Peyer's patch (tissue), 4 donors: ENCODE data around the gene ZNF470. TPM values are rescaled to one million over a fixed set of nuclear protein-coding genes. Genes with fewer than 3 reads are reported as not detected.

Source experiments
- DNase-seq, 3 donors: peaks; one replicate each; pipeline ENCODE4 v3.0.0-alpha.2; 2017 to 2019
- H3K27ac ChIP-seq, 4 donors: fragments of 200-600 bp; sonication (generic); one replicate each; pipeline ENCODE4 v1.5.1; 2016 to 2019
- H3K27me3 ChIP-seq, 2 donors: fragments of 200-600 bp; sonication (generic); one replicate each; pipeline ENCODE4 v1.5.1; 2019
- H3K36me3 ChIP-seq, 3 donors: fragments of 200-600 bp; sonication (generic); one replicate each; pipeline ENCODE4 v1.5.1; 2016 to 2019
- H3K4me1 ChIP-seq, 4 donors: fragments of 200-600 bp; sonication (generic); one replicate each; pipeline ENCODE4 v1.5.1; 2016 to 2019
- H3K4me3 ChIP-seq, 4 donors: fragments of 200-600 bp; sonication (generic); 1 replicate in 3 of 4; 2 replicates in 1 of 4; pipeline ENCODE4 v1.5.1; 2016 to 2019; ENCODE audit warnings: mild to moderate bottlenecking in 1 of 4
- H3K9me3 ChIP-seq, 4 donors: fragments of 200-600 bp; sonication (generic); one replicate each; pipeline ENCODE4 v1.5.1; 2016 to 2019; ENCODE audit warnings: mild to moderate bottlenecking in 1 of 4
- CTCF ChIP-seq, 6 experiments: fragments of 450-650 bp in 4 of 6; fragments of 200-600 bp in 2 of 6; sonication (generic) in 1 of 6; IDR thresholded peaks; one replicate each; pipeline ENCODE4 v1.5.1; 2017 to 2019; ENCODE audit warnings: antibody characterized with exemption in 6 of 6, mild to moderate bottlenecking in 3 of 6, moderate library complexity in 1 of 6
- POLR2A ChIP-seq, 2 donors: fragments of 450-650 bp; IDR thresholded peaks; one replicate each; pipeline ENCODE4 v1.5.1; 2017; ENCODE audit warnings: antibody characterized with exemption in 2 of 2, mild to moderate bottlenecking in 2 of 2, moderate library complexity in 2 of 2
- total RNA-seq, 4 donors: library from RNA; depleted of rRNA; stranded (reverse); fragments of >200 nt; gene quantifications; one replicate each; pipeline ENCODE4 v1.1.0, GENCODE V29; 2016

The ZNF470 gene
- total RNA-seq, 4 donors from 2014 or later = 0.53 to 7.4 (median 3.0) TPM

GRCh38 chr19:56572589-56572988, 5.3 kb downstream of the ZNF470 start:
- Histone ChIP-seq H3K27me3 (no peaks in the 10 kb centered on the region), H3K9me3 (peaks cover 0 to 88% (median 30%) of the 10 kb centered on the region in 4 donors), H3K4me1 (peaks cover 0 to 6% (median 0%) of the 10 kb centered on the region in 4 donors), H3K27ac (no peak overlapping the region), H3K4me3 (no peak overlapping the region), H3K36me3 (peaks cover 0 to 80% (median 0%) of the 10 kb centered on the region in 3 donors)
- TF ChIP-seq CTCF (IDR thresholded peaks at IDR 0.05) = no peak
- no peak for TF ChIP-seq POLR2A (IDR thresholded peaks at IDR 0.05)
- no peak for DNase-seq

GRCh38 chr19:56573914-56574313, 6.6 kb downstream of the ZNF470 start:
- no peaks in the 10 kb centered on the region for H3K4me1 ChIP-seq
- H3K27ac ChIP-seq = no peak overlapping the region
- peaks cover 0 to 92% (median 38%) of the 10 kb centered on the region in 4 donors for H3K9me3 ChIP-seq
- DNase-seq = no peak
- peaks cover 0 to 76% (median 0%) of the 10 kb centered on the region in 3 donors for H3K36me3 ChIP-seq
- H3K27me3 ChIP-seq = no peaks in the 10 kb centered on the region
- no peak for TF ChIP-seq POLR2A (IDR thresholded peaks at IDR 0.05)
- no peak for TF ChIP-seq CTCF (IDR thresholded peaks at IDR 0.05)
- H3K4me3 ChIP-seq = no peak overlapping the region

GRCh38 chr19:56577719-56578602, 10.7 kb downstream of the ZNF470 start:
- H3K4me3 ChIP-seq = no peak overlapping the region
- no peak for DNase-seq
- H3K9me3 ChIP-seq = peaks cover 0 to 95% (median 41%) of the 10 kb centered on the region in 4 donors
- no peaks in the 10 kb centered on the region for H3K4me1 ChIP-seq
- TF ChIP-seq CTCF (IDR thresholded peaks at IDR 0.05) = no peak
- no peak for TF ChIP-seq POLR2A (IDR thresholded peaks at IDR 0.05)
- no peaks in the 10 kb centered on the region for H3K27me3 ChIP-seq
- peaks cover 0 to 44% (median 0%) of the 10 kb centered on the region in 3 donors for H3K36me3 ChIP-seq
- no peak overlapping the region for H3K27ac ChIP-seq

- peak overlapping the region in 3 of 4 donors; percentile 76 to 98 (median 88) for H3K4me3 ChIP-seq
- peak overlapping the region in 1 of 4 donors; percentile 70 for H3K27ac ChIP-seq
These were observed 27.1 kb downstream of the ZNF470 start for GRCh38 chr19:56594446-56594782.

More at GRCh38 chr19:56594446-56594782, 27.1 kb downstream of the ZNF470 start:
- DNase-seq = no peak
- no peak for TF ChIP-seq POLR2A (IDR thresholded peaks at IDR 0.05)
- TF ChIP-seq CTCF (IDR thresholded peaks at IDR 0.05) = no peak
- peaks cover 0 to 8% (median 2%) of the 10 kb centered on the region in 4 donors for H3K4me1 ChIP-seq
- peaks cover 0 to 6% (median 0%) of the 10 kb centered on the region in 4 donors for H3K9me3 ChIP-seq
- no peaks in the 10 kb centered on the region for H3K27me3 ChIP-seq
- no peaks in the 10 kb centered on the region for H3K36me3 ChIP-seq
